K562 (cell line): Measurements from ENCODE around the gene ZNF747. TPM values are rescaled to one million over a fixed set of nuclear protein-coding genes. Genes with fewer than 3 reads are reported as not detected.
A peak's percentile ranks its signal among the peaks of the same experiment; 100 is the strongest.

ENCODE experiments used
- ATF3 ChIP-seq, 2 experiments: fragments of 450-650 bp in 1 of 2; sonication (generic) in 1 of 2; formaldehyde crosslinking in 1 of 2; IDR thresholded peaks in 1 of 2; conservative IDR thresholded peaks in 1 of 2; 2 replicates each; pipeline versions ENCODE4 v1.6.1 to v1.8.1; 2016 to 2023; ENCODE audit warnings: mild to moderate bottlenecking in 2 of 2, moderate library complexity in 2 of 2, inconsistent platforms in 1 of 2, missing genetic modification reagents in 1 of 2
- CHD1 ChIP-seq: fragments of 200-600 bp; sonication (generic); IDR thresholded peaks from one replicate; pipeline ENCODE4 v1.6.1; 2012; ENCODE audit warnings: mild to moderate bottlenecking, moderate library complexity, low read length, inconsistent platforms
- EWSR1 ChIP-seq: fragments of 450-650 bp; IDR thresholded peaks from 2 replicates; pipeline ENCODE4 v1.6.1; 2018; ENCODE audit warnings: borderline replicate concordance, mild to moderate bottlenecking, low read depth, moderate library complexity; ENCODE audit not compliant: partially characterized antibody
- GTF2E2 ChIP-seq: fragments of 200-800 bp; sonication (Bioruptor generic); IDR thresholded peaks from 2 replicates; pipeline ENCODE4 v1.6.1; 2016; ENCODE audit warnings: missing genetic modification characterization, missing compliant biosample characterization
- IRF1 ChIP-seq: sonication (generic); formaldehyde crosslinking; IDR thresholded peaks from 2 replicates; pipeline ENCODE4 v1.8.0; 2022; ENCODE audit warnings: missing genetic modification reagents, mild to moderate bottlenecking, borderline replicate concordance
- MTF1 ChIP-seq: fragments of 250-450 bp; sonication (Bioruptor Pico); IDR thresholded peaks from 2 replicates; pipeline ENCODE4 v1.9.0; 2021; ENCODE audit warnings: moderate library complexity, mild to moderate bottlenecking, inconsistent platforms, borderline replicate concordance
- MYBL2 ChIP-seq, 2 experiments: fragments of 450-650 bp in 1 of 2; sonication (generic) in 1 of 2; formaldehyde crosslinking in 1 of 2; IDR thresholded peaks; 2 replicates each; pipeline versions ENCODE4 v1.6.1 to v1.8.1; 2017 to 2022; ENCODE audit warnings: borderline replicate concordance in 1 of 2, inconsistent platforms in 1 of 2, low read depth in 1 of 2, mild to moderate bottlenecking in 1 of 2, missing genetic modification reagents in 1 of 2, moderate library complexity in 1 of 2
- NONO ChIP-seq, 2 experiments: fragments of 200-400 bp in 1 of 2; fragments of 450-650 bp in 1 of 2; formaldehyde crosslinking in 1 of 2; IDR thresholded peaks; 2 replicates each; pipeline ENCODE4 v1.6.1; 2017; ENCODE audit warnings: low read depth in 2 of 2, mild to moderate bottlenecking in 2 of 2, moderate library complexity in 2 of 2, low read length in 1 of 2
- PRPF4 ChIP-seq: fragments of 200-400 bp; formaldehyde crosslinking; IDR thresholded peaks from one replicate; pipeline ENCODE4 v1.6.1; 2017; ENCODE audit warnings: low read length, low read depth, mild to moderate bottlenecking; ENCODE audit not compliant: insufficient read depth, poor library complexity, severe bottlenecking
- TRIM24 ChIP-seq, 2 experiments: fragments of 450-650 bp; IDR thresholded peaks; 2 replicates each; pipeline ENCODE4 v1.6.1; 2016
- ZNF146 ChIP-seq: IDR thresholded peaks from one replicate; pipeline ENCODE4 v1.6.1; 2018; ENCODE audit warnings: missing compliant biosample characterization; ENCODE audit not compliant: unreplicated experiment
- ZNF511 ChIP-seq: sonication (generic); formaldehyde crosslinking; IDR thresholded peaks from 2 replicates; pipeline ENCODE4 v1.8.0; 2022; ENCODE audit warnings: mild to moderate bottlenecking, missing genetic modification reagents
- ZNF75A ChIP-seq: fragments of 450-650 bp; formaldehyde crosslinking; IDR thresholded peaks from 2 replicates; pipeline ENCODE4 v1.4.0; 2020; ENCODE audit warnings: mild to moderate bottlenecking
- polyA plus RNA-seq, 8 experiments: library from polyadenylated mRNA; depleted of rRNA in 4 of 8; stranded (reverse) in 5 of 8; unstranded in 3 of 8; fragments of >200 nt; fragmentation: Nextera tagmentation in 2 of 8; fragmentation: Illumina TruSeq in 1 of 8; extraction: Ambion mirVana in 2 of 8; extraction: Trizol in 1 of 8; gene quantifications; 2 replicates each; pipeline versions ENCODE4 v1.2.1 to v1.2.3, GENCODE V29; 2011 to 2014; ENCODE audit warnings: inconsistent platforms in 1 of 8, missing spikeins in 1 of 8
- total RNA-seq, 7 experiments: library from RNA; depleted of rRNA in 6 of 7; stranded (reverse); fragments of >200 nt in 6 of 7; fragmentation: Illumina TruSeq in 2 of 7; extraction: Trizol in 2 of 7; gene quantifications; 2 replicates each; pipeline versions ENCODE4 v1.2.1 to v1.2.3, GENCODE V29; 2011 to 2021; ENCODE audit warnings: low replicate concordance in 1 of 7
- TF ChIP-seq, protein P1 (sequence below): fragments of 250-450 bp; sonication (Bioruptor Pico); IDR thresholded peaks from 2 replicates; pipeline ENCODE4 v1.4.0; 2020; ENCODE audit warnings: mild to moderate bottlenecking, moderate library complexity, borderline replicate concordance
- TF ChIP-seq, protein P2 (sequence below): fragments of 450-650 bp; IDR thresholded peaks from one replicate; pipeline ENCODE4 v1.6.1; 2018; ENCODE audit warnings: mild to moderate bottlenecking, moderate library complexity; ENCODE audit not compliant: partially characterized antibody
- TF ChIP-seq, protein P3 (sequence below): IDR thresholded peaks from 2 replicates; pipeline ENCODE4 v1.6.1; 2011; ENCODE audit not compliant: insufficient read length; ENCODE audit errors: extremely low read depth
- TF ChIP-seq, protein P4 (sequence below): sonication (generic); formaldehyde crosslinking; IDR thresholded peaks from 2 replicates; pipeline ENCODE4 v1.8.1; 2022; ENCODE audit warnings: missing genetic modification reagents

ZNF747 gene
- total and polyA plus RNA-seq, 9 of the 15 experiments (the other 6 are each of a cell fraction or from before 2014, with no cell fraction given): 0.14 to 3.3 (median 1.5) TPM

GRCh38 chr16:30491744-30492308, 42.8 kb downstream of the ZNF747 start (continued):
- TF ChIP-seq, protein P1, sequence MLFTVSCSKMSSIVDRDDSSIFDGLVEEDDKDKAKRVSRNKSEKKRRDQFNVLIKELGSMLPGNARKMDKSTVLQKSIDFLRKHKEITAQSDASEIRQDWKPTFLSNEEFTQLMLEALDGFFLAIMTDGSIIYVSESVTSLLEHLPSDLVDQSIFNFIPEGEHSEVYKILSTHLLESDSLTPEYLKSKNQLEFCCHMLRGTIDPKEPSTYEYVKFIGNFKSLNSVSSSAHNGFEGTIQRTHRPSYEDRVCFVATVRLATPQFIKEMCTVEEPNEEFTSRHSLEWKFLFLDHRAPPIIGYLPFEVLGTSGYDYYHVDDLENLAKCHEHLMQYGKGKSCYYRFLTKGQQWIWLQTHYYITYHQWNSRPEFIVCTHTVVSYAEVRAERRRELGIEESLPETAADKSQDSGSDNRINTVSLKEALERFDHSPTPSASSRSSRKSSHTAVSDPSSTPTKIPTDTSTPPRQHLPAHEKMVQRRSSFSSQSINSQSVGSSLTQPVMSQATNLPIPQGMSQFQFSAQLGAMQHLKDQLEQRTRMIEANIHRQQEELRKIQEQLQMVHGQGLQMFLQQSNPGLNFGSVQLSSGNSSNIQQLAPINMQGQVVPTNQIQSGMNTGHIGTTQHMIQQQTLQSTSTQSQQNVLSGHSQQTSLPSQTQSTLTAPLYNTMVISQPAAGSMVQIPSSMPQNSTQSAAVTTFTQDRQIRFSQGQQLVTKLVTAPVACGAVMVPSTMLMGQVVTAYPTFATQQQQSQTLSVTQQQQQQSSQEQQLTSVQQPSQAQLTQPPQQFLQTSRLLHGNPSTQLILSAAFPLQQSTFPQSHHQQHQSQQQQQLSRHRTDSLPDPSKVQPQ: no peak
- TF ChIP-seq GTF2E2 (tag) (0 out of 2 replicates have a peak, but pooled peaks have one; percentile 20), EWSR1 (no peak), ZNF146 (CRISPR knock-in tag) (no peak), ZNF75A (CRISPR knock-in tag) (no peak), MYBL2 (IDR thresholded peaks at IDR 0.05; ENCODE audit: low read depth) (no peak), MYBL2 (CRISPR knock-in tag; IDR thresholded peaks at IDR 0.05; ENCODE audit: borderline replicate concordance) (no peak), NONO (IDR thresholded peaks at IDR 0.05; ENCODE audit: low read depth in 2 of 2, low read length in 1 of 2) (no peak), IRF1 (no peak), PRPF4 (no peak), ATF3 (IDR thresholded peaks at IDR 0.05) (peak; percentile 91), ATF3 (CRISPR knock-in tag; conservative IDR thresholded peaks at IDR 0.05) (peak; percentile 80), ZNF511 (CRISPR knock-in tag) (no peak), MTF1 (CRISPR knock-in tag) (no peak), TRIM24 (IDR thresholded peaks at IDR 0.05) (peak; percentile 27 to 57; a peak in 2 of 4 replicates), CHD1 (no peak)
- TF ChIP-seq, protein P2, sequence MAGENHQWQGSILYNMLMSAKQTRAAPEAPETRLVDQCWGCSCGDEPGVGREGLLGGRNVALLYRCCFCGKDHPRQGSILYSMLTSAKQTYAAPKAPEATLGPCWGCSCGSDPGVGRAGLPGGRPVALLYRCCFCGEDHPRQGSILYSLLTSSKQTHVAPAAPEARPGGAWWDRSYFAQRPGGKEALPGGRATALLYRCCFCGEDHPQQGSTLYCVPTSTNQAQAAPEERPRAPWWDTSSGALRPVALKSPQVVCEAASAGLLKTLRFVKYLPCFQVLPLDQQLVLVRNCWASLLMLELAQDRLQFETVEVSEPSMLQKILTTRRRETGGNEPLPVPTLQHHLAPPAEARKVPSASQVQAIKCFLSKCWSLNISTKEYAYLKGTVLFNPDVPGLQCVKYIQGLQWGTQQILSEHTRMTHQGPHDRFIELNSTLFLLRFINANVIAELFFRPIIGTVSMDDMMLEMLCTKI: no peak
- TF ChIP-seq, protein P3, sequence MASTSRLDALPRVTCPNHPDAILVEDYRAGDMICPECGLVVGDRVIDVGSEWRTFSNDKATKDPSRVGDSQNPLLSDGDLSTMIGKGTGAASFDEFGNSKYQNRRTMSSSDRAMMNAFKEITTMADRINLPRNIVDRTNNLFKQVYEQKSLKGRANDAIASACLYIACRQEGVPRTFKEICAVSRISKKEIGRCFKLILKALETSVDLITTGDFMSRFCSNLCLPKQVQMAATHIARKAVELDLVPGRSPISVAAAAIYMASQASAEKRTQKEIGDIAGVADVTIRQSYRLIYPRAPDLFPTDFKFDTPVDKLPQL: no peak
- TF ChIP-seq, protein P4, sequence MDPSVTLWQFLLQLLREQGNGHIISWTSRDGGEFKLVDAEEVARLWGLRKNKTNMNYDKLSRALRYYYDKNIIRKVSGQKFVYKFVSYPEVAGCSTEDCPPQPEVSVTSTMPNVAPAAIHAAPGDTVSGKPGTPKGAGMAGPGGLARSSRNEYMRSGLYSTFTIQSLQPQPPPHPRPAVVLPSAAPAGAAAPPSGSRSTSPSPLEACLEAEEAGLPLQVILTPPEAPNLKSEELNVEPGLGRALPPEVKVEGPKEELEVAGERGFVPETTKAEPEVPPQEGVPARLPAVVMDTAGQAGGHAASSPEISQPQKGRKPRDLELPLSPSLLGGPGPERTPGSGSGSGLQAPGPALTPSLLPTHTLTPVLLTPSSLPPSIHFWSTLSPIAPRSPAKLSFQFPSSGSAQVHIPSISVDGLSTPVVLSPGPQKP (CRISPR knock-in tag): no peak
